OCI-LY1 (cell line): ENCODE measurements around the gene HTRA3.

Experiments used
- CTCF ChIP-seq: fragments of 200-600 bp; sonication (generic), shearing (Covaris generic); IDR thresholded peaks from 2 replicates; pipeline ENCODE4 v1.5.1; 2017; ENCODE audit warnings: mild to moderate bottlenecking, antibody characterized with exemption, low read length, moderate library complexity, mixed read lengths
- EZH2 ChIP-seq: fragments of 200-600 bp; sonication (generic), shearing (Covaris generic); IDR thresholded peaks from 2 replicates; pipeline ENCODE4 v1.8.0; 2017; ENCODE audit warnings: borderline replicate concordance, mixed run types, mild to moderate bottlenecking, antibody characterized with exemption, low read length, moderate library complexity, mixed read lengths

- no peak for TF ChIP-seq CTCF
- no peak for TF ChIP-seq EZH2
These were observed 83.0 kb downstream of the HTRA3 start for GRCh38 chr4:8352368-8353157.
